Kidney (tissue), 14 donors: ENCODE results near the gene MIS18A. TPM values are rescaled to one million over a fixed set of nuclear protein-coding genes. Genes with fewer than 3 reads are reported as not detected.

Source experiments
- DNase-seq, 5 donors: peaks; one replicate each; pipeline ENCODE4 v3.0.0-alpha.2; 2013 to 2020
- FAIRE-seq: peaks from 2 replicates; lab custom pipeline; 2012; peaks lifted over from hg19 to GRCh38; lab: Jason Lieb, UNC
- H3K27ac ChIP-seq, 2 donors: one replicate each; pipeline ENCODE4 v1.7.0; 2013; ENCODE audit warnings: low read depth in 2 of 2, low read length in 2 of 2, inconsistent platforms in 1 of 2
- H3K27me3 ChIP-seq: one replicate; pipeline ENCODE4 v1.7.1; 2013; ENCODE audit warnings: low read length, inconsistent platforms; ENCODE audit not compliant: control insufficient read depth, insufficient read depth
- H3K36me3 ChIP-seq, 3 donors: one replicate each; pipeline versions ENCODE4 v1.7.0 to v1.7.1; 2013; ENCODE audit warnings: low read length in 3 of 3, control low read depth in 1 of 3, inconsistent platforms in 1 of 3; ENCODE audit not compliant: insufficient read depth in 3 of 3, control insufficient read depth in 2 of 3
- H3K4me1 ChIP-seq, 3 donors: one replicate each; pipeline versions ENCODE4 v1.7.0 to v1.7.1; 2013; ENCODE audit warnings: low read length in 3 of 3, inconsistent platforms in 1 of 3, low read depth in 1 of 3; ENCODE audit not compliant: control insufficient read depth in 2 of 3, insufficient read depth in 2 of 3
- H3K4me3 ChIP-seq, 3 donors: one replicate each; pipeline versions ENCODE4 v1.7.0 to v1.8.1; 2013; ENCODE audit warnings: low read length in 3 of 3, control low read depth in 1 of 3, inconsistent platforms in 1 of 3
- H3K9ac ChIP-seq, 3 donors: one replicate each; pipeline versions ENCODE4 v1.7.0 to v1.7.1; 2013; ENCODE audit warnings: low read length in 3 of 3, control low read depth in 1 of 3, inconsistent platforms in 1 of 3
- H3K9me3 ChIP-seq, 3 donors: one replicate each; pipeline versions ENCODE4 v1.7.0 to v1.7.1; 2013; ENCODE audit warnings: low read length in 3 of 3, control low read depth in 1 of 3, inconsistent platforms in 1 of 3; ENCODE audit not compliant: control insufficient read depth in 2 of 3, insufficient read depth in 1 of 3
- CTCF ChIP-seq: IDR thresholded peaks from 3 replicates; pipeline ENCODE4 v1.5.1; 2012; ENCODE audit warnings: mild to moderate bottlenecking, moderate library complexity, borderline replicate concordance; ENCODE audit not compliant: insufficient read depth; ENCODE audit errors: extremely low read depth
- intact Hi-C: fragments of 100-400 bp; cut with DNase I; formaldehyde crosslinking; loops from one replicate; pipeline ENCODE4 v1.11.1; 2022
- polyA plus RNA-seq: library from polyadenylated mRNA; stranded (reverse); fragments of 350-450 nt; fragmentation: Illumina TruSeq; extraction: RNeasy Lipid Tissue Mini Kit (QIAGEN cat#74804); gene quantifications from one replicate; pipeline ENCODE4 v1.2.3, GENCODE V29; 2014; ENCODE audit warnings: low read depth, low replicate concordance; ENCODE audit not compliant: insufficient read depth
- total RNA-seq: library from RNA; stranded (reverse); fragmentation: NEBNext Ultra II Directional; extraction: Animal tissue kit (Norgen Biotek cat#: 25700); gene quantifications from one replicate; pipeline ENCODE4 v1.2.1, GENCODE V29; 2021
- donor health status: control.
- donor health status: control.
- donor health status: control.
- donor health status: control.
- donor health status: control.
- donor health status: DM: yes; HTN: yes; CAD: no.
- donor health status: Normal renal cell carcinoma (clear cell type).

MIS18A gene
- total and polyA plus RNA-seq, 2 donors from 2014 or later: 6.2 to 7.0 TPM

GRCh38 chr21:32325706-32326105 is 46.9 kb upstream of the MIS18A start:
- no peaks in the 10 kb centered on the region for H3K27me3 ChIP-seq
- TF ChIP-seq CTCF: no peak
- H3K27ac ChIP-seq: no peak overlapping the region
- no peak for FAIRE-seq
- intact Hi-C loops: no loop called here
- peaks cover 16 to 32% (median 27%) of the 10 kb centered on the region in 3 donors for H3K36me3 ChIP-seq
- no peaks in the 10 kb centered on the region for H3K4me1 ChIP-seq
- H3K9me3 ChIP-seq: no peaks in the 10 kb centered on the region
- H3K9ac ChIP-seq: no peak overlapping the region
- no peak for DNase-seq
- H3K4me3 ChIP-seq: no peak overlapping the region

GRCh38 chr21:32322676-32323075 is 43.8 kb upstream of the MIS18A start:
- no peak for DNase-seq
- Histone ChIP-seq H3K27ac (no peak overlapping the region), H3K9me3 (no peaks in the 10 kb centered on the region), H3K4me1 (peaks cover 0 to 2% (median 0%) of the 10 kb centered on the region in 3 donors), H3K27me3 (no peaks in the 10 kb centered on the region), H3K4me3 (no peak overlapping the region), H3K9ac (no peak overlapping the region), H3K36me3 (peaks cover 11 to 55% (median 32%) of the 10 kb centered on the region in 3 donors)
- TF ChIP-seq CTCF: no peak
- no peak for FAIRE-seq
- intact Hi-C loops: no loop called here

- peaks cover 9 to 61% (median 32%) of the 10 kb centered on the region in 3 donors for H3K36me3 ChIP-seq
- H3K4me1 ChIP-seq: peaks cover 0 to 2% (median 0%) of the 10 kb centered on the region in 3 donors
- no peak for FAIRE-seq
- DNase-seq: no peak
- no peaks in the 10 kb centered on the region for H3K27me3 ChIP-seq
- H3K27ac ChIP-seq: no peak overlapping the region
- intact Hi-C loops: no loop called here
- H3K4me3 ChIP-seq: no peak overlapping the region
- no peak for TF ChIP-seq CTCF
- H3K9me3 ChIP-seq: no peaks in the 10 kb centered on the region
- no peak overlapping the region for H3K9ac ChIP-seq
Measured at GRCh38 chr21:32322103-32322502, 43.3 kb upstream of the MIS18A start.

GRCh38 chr21:32321480-32321879 is 42.6 kb upstream of the MIS18A start:
- Histone ChIP-seq H3K27me3 (no peaks in the 10 kb centered on the region), H3K4me1 (peaks cover 0 to 2% (median 0%) of the 10 kb centered on the region in 3 donors), H3K36me3 (peaks cover 9 to 66% (median 32%) of the 10 kb centered on the region in 3 donors), H3K27ac (no peak overlapping the region), H3K4me3 (no peak overlapping the region), H3K9ac (no peak overlapping the region), H3K9me3 (no peaks in the 10 kb centered on the region)
- FAIRE-seq (no peak), DNase-seq (no peak)
- intact Hi-C loops: no loop called here
- no peak for TF ChIP-seq CTCF
